AG04449 (cell line): Measurements from ENCODE around the gene HSPB1.

Source experiments
- CTCF ChIA-PET: fragments of 350-600 bp; formaldehyde crosslinking; extraction: SDS; loops from one replicate; lab custom pipeline; 2021; ENCODE audit warnings: antibody characterized with exemption; lab: Yijun Ruan, JAX
- POLR2A ChIA-PET: fragments of 400-600, 350-600 bp; formaldehyde crosslinking; extraction: SDS; loops from one replicate; lab custom pipeline; 2020; ENCODE audit warnings: antibody characterized with exemption, inconsistent platforms; lab: Yijun Ruan, JAX
- DNase-seq: peaks from one replicate; pipeline ENCODE4 v3.0.0-alpha.2; 2010; ENCODE audit warnings: low read depth, low spot score
- H3K4me3 ChIP-seq: 2 replicates; pipeline ENCODE4 v1.5.1; 2011; ENCODE audit warnings: low read depth, mild to moderate bottlenecking, control low read depth, low read length
- CTCF ChIP-seq: IDR thresholded peaks from one replicate; pipeline ENCODE4 v1.5.1; 2011; ENCODE audit warnings: mild to moderate bottlenecking, moderate library complexity, low read length, control low read depth, inconsistent platforms; ENCODE audit not compliant: insufficient read depth; ENCODE audit errors: missing control alignments

HSPB1 gene

GRCh38 chr7:76349313-76349885 is 46.9 kb downstream of the HSPB1 start:
- no peak overlapping the region for H3K4me3 ChIP-seq
- ChIA-PET CTCF (interaction anchor here (0.9 kb wide), 2 partner anchors 12 to 58 kb away, joined by 3 read pairs; no protein-coding TSS in a partner anchor), POLR2A (interaction anchor here (1.0 kb wide), 1 partner anchor 9 kb away, joined by 3 read pairs; the partner anchor contains the start of gene YWHAG)
- TF ChIP-seq CTCF = no peak
- no peak for DNase-seq

DNA sequence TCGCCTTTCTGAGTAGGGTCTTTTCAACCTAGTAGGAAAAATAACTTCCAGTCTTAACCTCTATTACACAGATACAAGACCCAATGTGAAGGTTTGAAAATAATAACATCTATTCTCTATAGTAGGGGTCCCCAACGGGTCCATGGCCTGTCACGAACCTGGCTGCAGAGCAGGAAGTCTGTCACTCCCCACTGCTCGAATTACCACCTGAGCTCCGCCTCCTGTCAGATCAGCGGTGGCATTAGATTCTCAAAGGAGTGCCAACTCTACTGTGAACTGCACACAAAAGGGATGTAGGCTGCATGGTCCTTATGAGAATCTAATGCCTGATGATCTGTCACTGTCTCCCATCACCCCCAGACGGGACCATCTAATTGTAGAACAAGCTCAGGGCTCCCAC is 48.9 kb downstream of the HSPB1 start:
- ChIA-PET POLR2A (interaction anchor here (1.0 to 2.1 kb wide), 3 partner anchors 9 to 23 kb away, joined by 3 to 5 read pairs (median 3); no protein-coding TSS in a partner anchor), CTCF (interaction anchor here (0.9 to 1.4 kb wide), 2 partner anchors 9 to 36 kb away, joined by 3 read pairs; no protein-coding TSS in a partner anchor)
- TF ChIP-seq CTCF = no peak
- no peak overlapping the region for H3K4me3 ChIP-seq
- no peak for DNase-seq

- POLR2A ChIA-PET = interaction anchor here (0.5 to 2.1 kb wide), 3 partner anchors 9 to 117 kb away, joined by 3 to 6 read pairs (median 5); no protein-coding TSS in a partner anchor
Observed at GRCh38 chr7:76352193-76352592, 49.7 kb downstream of the HSPB1 start.

GRCh38 chr7:76353744-76354143 is 51.3 kb downstream of the HSPB1 start:
- CTCF ChIA-PET = interaction anchor here (1.8 to 2.0 kb wide), 2 partner anchors 26 to 35 kb away, joined by 4 to 8 read pairs; no protein-coding TSS in a partner anchor

More at GRCh38 chr7:76352193-76352592, 49.7 kb downstream of the HSPB1 start:
- no peak for TF ChIP-seq CTCF
- CTCF ChIA-PET = interaction anchor here (0.8 to 1.8 kb wide), 4 partner anchors 8 to 37 kb away, joined by 3 to 8 read pairs (median 3); no protein-coding TSS in a partner anchor
- no peak for DNase-seq
- H3K4me3 ChIP-seq = peak overlapping the region; percentile 36

More at GRCh38 chr7:76353744-76354143, 51.3 kb downstream of the HSPB1 start:
- POLR2A ChIA-PET = interaction anchor here (2.1 kb wide), 1 partner anchor 11 kb away, joined by 5 read pairs; no protein-coding TSS in a partner anchor
- no peak for TF ChIP-seq CTCF
- DNase-seq = no peak
- no peak overlapping the region for H3K4me3 ChIP-seq
